Endothelial cell of umbilical vein (primary cell): ENCODE results near the gene ARGLU1. TPM values are rescaled to one million over a fixed set of nuclear protein-coding genes. Genes with fewer than 3 reads are reported as not detected.

Experiments
- BruUV-seq: library from RNA; stranded (reverse); fragments of 400-500 nt; replicated peaks from 2 replicates; lab custom pipeline; 2021; lab: Mats Ljungman, UMichigan
- CTCF ChIA-PET: fragments of 300-600, 350-600 bp; sonication (Branson Sonifier 250); formaldehyde crosslinking; loops from one replicate; lab custom pipeline; 2021; ENCODE audit warnings: antibody characterized with exemption, inconsistent platforms; lab: Charles Lee
- POLR2A ChIA-PET: fragments of 300-600, 350-600 bp; sonication (Branson Sonifier 250); formaldehyde crosslinking; loops from one replicate; lab custom pipeline; 2021; ENCODE audit warnings: antibody characterized with exemption, inconsistent platforms; lab: Charles Lee
- DNase-seq: peaks from one replicate; pipeline ENCODE4 v3.0.0-alpha.2; 2011; ENCODE audit warnings: low read depth, low spot score
- FAIRE-seq: peaks from 2 replicates; lab custom pipeline; 2011; peaks lifted over from hg19 to GRCh38; lab: Jason Lieb, UNC
- H2AFZ ChIP-seq: 2 replicates; pipeline ENCODE4 v1.6.0; 2012; ENCODE audit warnings: low read depth, low read length, control low read depth, inconsistent platforms
- H3K27ac ChIP-seq: 2 replicates; pipeline ENCODE4 v1.5.1; 2011; ENCODE audit warnings: low read depth, mild to moderate bottlenecking, control low read depth, low read length, moderate library complexity; ENCODE audit not compliant: insufficient read depth
- H3K27me3 ChIP-seq, 2 experiments: 2 replicates each; pipeline versions ENCODE4 v1.6.0 to v1.6.1; 2011; ENCODE audit warnings: low read length in 2 of 2, mixed read lengths in 1 of 2; ENCODE audit not compliant: control insufficient read depth in 2 of 2, insufficient read depth in 2 of 2
- H3K36me3 ChIP-seq, 2 experiments: 2 replicates in 1 of 2; 3 replicates in 1 of 2; pipeline ENCODE4 v1.5.1; 2011; ENCODE audit warnings: low read length in 2 of 2, mild to moderate bottlenecking in 1 of 2, moderate library complexity in 1 of 2; ENCODE audit not compliant: control insufficient read depth in 2 of 2, insufficient read depth in 2 of 2; ENCODE audit errors: extremely low read depth in 1 of 2
- H3K4me1 ChIP-seq: 3 replicates; pipeline ENCODE4 v1.5.1; 2011; ENCODE audit warnings: mild to moderate bottlenecking, low read length; ENCODE audit not compliant: control insufficient read depth, insufficient read depth; ENCODE audit errors: extremely low read depth
- H3K4me2 ChIP-seq: 2 replicates; pipeline ENCODE4 v1.6.1; 2011; ENCODE audit warnings: low read length, control low read depth, mixed read lengths; ENCODE audit not compliant: insufficient read depth
- H3K4me3 ChIP-seq, 3 experiments: fragments of 200-600 bp in 1 of 3; sonication (generic), shearing (Covaris generic) in 1 of 3; replicated peaks in 1 of 3; 2 replicates each; pipeline ENCODE4 v1.5.1; 2011 to 2016; ENCODE audit warnings: control low read depth in 3 of 3, low read length in 3 of 3, mild to moderate bottlenecking in 2 of 3, inconsistent platforms in 1 of 3, low read depth in 1 of 3, moderate library complexity in 1 of 3; ENCODE audit not compliant: insufficient read depth in 1 of 3
- H3K79me2 ChIP-seq: 2 replicates; pipeline ENCODE4 v1.6.0; 2012; ENCODE audit warnings: low read length, inconsistent platforms; ENCODE audit not compliant: control insufficient read depth, insufficient read depth
- H3K9ac ChIP-seq: replicated peaks from 2 replicates; pipeline ENCODE3; 2011; ENCODE audit warnings: low read length, control low read depth; ENCODE audit not compliant: insufficient read depth; ENCODE audit errors: extremely low read depth
- H3K9me1 ChIP-seq: replicated peaks from 3 replicates; pipeline ENCODE4 v1.6.0; 2011; ENCODE audit warnings: mild to moderate bottlenecking, low read length; ENCODE audit not compliant: control insufficient read depth, insufficient read depth; ENCODE audit errors: extremely low read depth
- H3K9me3 ChIP-seq: replicated peaks from 2 replicates; pipeline ENCODE4 v1.5.1; 2012; ENCODE audit warnings: low read length, inconsistent platforms; ENCODE audit not compliant: control insufficient read depth, insufficient read depth
- H4K20me1 ChIP-seq: replicated peaks from 2 replicates; pipeline ENCODE3; 2011; ENCODE audit warnings: mild to moderate bottlenecking, low read length; ENCODE audit not compliant: control insufficient read depth, insufficient read depth; ENCODE audit errors: extremely low read depth
- EZH2 ChIP-seq: IDR thresholded peaks from 2 replicates; pipeline ENCODE4 v1.6.1; 2012; ENCODE audit warnings: borderline replicate concordance, low read depth, mild to moderate bottlenecking, moderate library complexity, low read length, inconsistent platforms; ENCODE audit not compliant: severe bottlenecking
- GATA2 ChIP-seq: IDR thresholded peaks from 2 replicates; pipeline ENCODE4 v1.7.0; 2011; ENCODE audit warnings: low read depth, mild to moderate bottlenecking, moderate library complexity, mixed read lengths, low read length; ENCODE audit not compliant: insufficient read length, insufficient read depth
- JUN ChIP-seq: IDR thresholded peaks from 2 replicates; pipeline ENCODE4 v1.6.1; 2011; ENCODE audit warnings: borderline replicate concordance, low read depth; ENCODE audit not compliant: insufficient read length, insufficient read depth
- MYC ChIP-seq: IDR thresholded peaks from one replicate; pipeline ENCODE4 v1.6.1; 2011; ENCODE audit warnings: mild to moderate bottlenecking, low read depth, low read length
- POLR2AphosphoS5 ChIP-seq: IDR thresholded peaks from 2 replicates; pipeline ENCODE4 v1.6.1; 2012; ENCODE audit warnings: low read depth, mild to moderate bottlenecking, control low read depth, low read length, moderate library complexity; ENCODE audit not compliant: insufficient read depth
- dilution Hi-C: fragments of 300-500 bp; cut with MboI; formaldehyde crosslinking; loops from one replicate; pipeline ENCODE4 v1.15.0; 2019; ENCODE audit warnings: low sequenced_read_pairs; ENCODE audit not compliant: extremely low pct_ligation_motif_present
- intact Hi-C: fragments of 100-400 bp; cut with micrococcal nuclease; formaldehyde crosslinking; loops from one replicate; pipeline ENCODE4 v1.10.0; 2022
- polyA plus RNA-seq, 4 experiments: library from polyadenylated mRNA; depleted of rRNA in 3 of 4; stranded (reverse) in 3 of 4; unstranded in 1 of 4; fragments of >200 nt; gene quantifications; 2 replicates each; pipeline versions ENCODE4 v1.2.1 to v1.2.3, GENCODE V29; 2011 to 2012; ENCODE audit warnings: missing spikeins in 1 of 4
- total RNA-seq: library from RNA; stranded (reverse); gene quantifications from 2 replicates; pipeline ENCODE4 v1.2.3, GENCODE V29; 2021
- TF ChIP-seq, protein P1 (sequence below), 2 donors: IDR thresholded peaks; 1 replicate in 1 of 2; 2 replicates in 1 of 2; pipeline ENCODE4 v1.5.1; 2011; ENCODE audit warnings: low read length in 2 of 2, mild to moderate bottlenecking in 2 of 2, moderate library complexity in 2 of 2, control low read depth in 1 of 2, inconsistent platforms in 1 of 2, low read depth in 1 of 2; ENCODE audit not compliant: insufficient read depth in 1 of 2; ENCODE audit errors: extremely low read depth in 1 of 2
- TF ChIP-seq, protein P2 (sequence below): IDR thresholded peaks from 2 replicates; pipeline ENCODE4 v1.6.1; 2011; ENCODE audit not compliant: insufficient read depth, insufficient read length

Gene ARGLU1
- total and polyA plus RNA-seq, 2 donors (not counting 3 experiments of a cell fraction or from before 2014, with no cell fraction given), result 44.4 to 111 TPM

DNA sequence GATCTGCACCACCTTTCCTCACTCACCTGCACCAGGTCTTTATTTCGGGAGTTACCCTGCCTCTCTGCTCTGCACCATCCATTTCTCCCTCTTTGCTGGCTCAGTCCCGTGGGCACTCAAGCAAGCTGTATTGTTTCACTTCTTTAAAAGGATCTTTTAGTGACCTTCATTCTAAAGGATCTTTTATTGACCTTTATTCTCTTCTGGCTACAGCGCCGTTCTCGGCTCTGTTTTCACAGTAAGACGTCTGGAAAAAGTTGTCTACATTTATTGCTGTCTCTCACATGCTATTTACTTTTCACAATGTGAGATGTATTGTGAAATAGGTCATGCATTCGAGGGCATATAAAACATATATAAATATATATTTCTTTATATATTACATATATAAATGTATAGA, 35.6 kb upstream of the ARGLU1 start:
- Histone ChIP-seq H3K27ac (no peak overlapping the region), H3K27me3 (peaks cover 0 to 3% of the 10 kb centered on the region in 2 experiments), H3K4me1 (no peaks in the 10 kb centered on the region), H4K20me1 (no peaks in the 10 kb centered on the region), H3K36me3 (no peaks in the 10 kb centered on the region), H3K4me2 (no peak overlapping the region), H3K4me3 (no peak overlapping the region), H2AFZ (no peak overlapping the region), H3K9me3 (no peaks in the 10 kb centered on the region), H3K9me1 (no peaks in the 10 kb centered on the region), H3K9ac (no peak overlapping the region), H3K79me2 (no peaks in the 10 kb centered on the region)
- ChIA-PET POLR2A (no interaction called here), CTCF (no interaction called here)
- dilution Hi-C loops (no loop called here), intact Hi-C loops (no loop called here)
- no TSS peak for BruUV-seq
- TF ChIP-seq JUN (no peak), EZH2 (no peak), GATA2 (no peak), MYC (no peak), POLR2AphosphoS5 (no peak)
- TF ChIP-seq, protein P1, sequence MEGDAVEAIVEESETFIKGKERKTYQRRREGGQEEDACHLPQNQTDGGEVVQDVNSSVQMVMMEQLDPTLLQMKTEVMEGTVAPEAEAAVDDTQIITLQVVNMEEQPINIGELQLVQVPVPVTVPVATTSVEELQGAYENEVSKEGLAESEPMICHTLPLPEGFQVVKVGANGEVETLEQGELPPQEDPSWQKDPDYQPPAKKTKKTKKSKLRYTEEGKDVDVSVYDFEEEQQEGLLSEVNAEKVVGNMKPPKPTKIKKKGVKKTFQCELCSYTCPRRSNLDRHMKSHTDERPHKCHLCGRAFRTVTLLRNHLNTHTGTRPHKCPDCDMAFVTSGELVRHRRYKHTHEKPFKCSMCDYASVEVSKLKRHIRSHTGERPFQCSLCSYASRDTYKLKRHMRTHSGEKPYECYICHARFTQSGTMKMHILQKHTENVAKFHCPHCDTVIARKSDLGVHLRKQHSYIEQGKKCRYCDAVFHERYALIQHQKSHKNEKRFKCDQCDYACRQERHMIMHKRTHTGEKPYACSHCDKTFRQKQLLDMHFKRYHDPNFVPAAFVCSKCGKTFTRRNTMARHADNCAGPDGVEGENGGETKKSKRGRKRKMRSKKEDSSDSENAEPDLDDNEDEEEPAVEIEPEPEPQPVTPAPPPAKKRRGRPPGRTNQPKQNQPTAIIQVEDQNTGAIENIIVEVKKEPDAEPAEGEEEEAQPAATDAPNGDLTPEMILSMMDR (IDR thresholded peaks at IDR 0.05; ENCODE audit: extremely low read depth in 1 of 2, insufficient read depth in 1 of 2, low read depth in 1 of 2, low read length in 2 of 2), result no peak
- TF ChIP-seq, protein P2, sequence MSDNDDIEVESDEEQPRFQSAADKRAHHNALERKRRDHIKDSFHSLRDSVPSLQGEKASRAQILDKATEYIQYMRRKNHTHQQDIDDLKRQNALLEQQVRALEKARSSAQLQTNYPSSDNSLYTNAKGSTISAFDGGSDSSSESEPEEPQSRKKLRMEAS, result no peak
- FAIRE-seq (no peak), DNase-seq (no peak)
